IMR-90 (cell line): ENCODE measurements around the gene PADI1. TPM values are rescaled to one million over a fixed set of nuclear protein-coding genes. Genes with fewer than 3 reads are reported as not detected.
A peak's percentile ranks its signal among the peaks of the same experiment; 100 is the strongest.

Experiments used
- ATAC-seq: fragments of 200-7000 bp; cut with Tn5 transposase; 2 replicates; pipeline ENCODE4 v1.9.1; 2020; ENCODE audit warnings: low read depth, mild to moderate bottlenecking, moderate library complexity
- BruUV-seq: library from RNA; stranded (reverse); fragments of 400-500 nt; replicated peaks from 2 replicates; lab custom pipeline; 2021; lab: Mats Ljungman, UMichigan
- CTCF ChIA-PET: fragments of 300-600 bp; formaldehyde crosslinking; extraction: SDS; loops from one replicate; lab custom pipeline; 2021; ENCODE audit warnings: antibody characterized with exemption; lab: Yijun Ruan, JAX
- POLR2A ChIA-PET: fragments of 300-600 bp; sonication (Branson Sonifier 250); formaldehyde crosslinking; loops from one replicate; lab custom pipeline; 2022; ENCODE audit warnings: antibody characterized with exemption; ENCODE audit not compliant: unreplicated experiment; lab: Charles Lee
- DNase-seq: peaks from one replicate; pipeline ENCODE4 v3.0.0; 2013
- H2AFZ ChIP-seq: replicated peaks from 2 replicates; pipeline ENCODE3; 2013; ENCODE audit warnings: low read length, mild to moderate bottlenecking; ENCODE audit not compliant: poor library complexity
- H2AK5ac ChIP-seq: 2 replicates; pipeline ENCODE4 v1.6.1; 2013; ENCODE audit warnings: low read depth, low read length, inconsistent platforms
- H2AK9ac ChIP-seq: replicated peaks from 2 replicates; pipeline ENCODE3; 2013; ENCODE audit warnings: mild to moderate bottlenecking, low read depth, low read length, moderate library complexity; ENCODE audit not compliant: poor library complexity
- H2BK120ac ChIP-seq: 2 replicates; pipeline ENCODE4 v1.6.1; 2013; ENCODE audit warnings: low read depth, low read length, inconsistent platforms
- H2BK15ac ChIP-seq: 3 replicates; pipeline ENCODE4 v1.6.1; 2013; ENCODE audit warnings: low read depth, low read length, inconsistent platforms
- H2BK20ac ChIP-seq: 2 replicates; pipeline ENCODE4 v1.6.1; 2013; ENCODE audit warnings: low read depth, mild to moderate bottlenecking, inconsistent platforms, low read length, moderate library complexity
- H2BK5ac ChIP-seq: 2 replicates; pipeline ENCODE4 v1.6.1; 2013; ENCODE audit warnings: mild to moderate bottlenecking, low read depth, low read length, inconsistent platforms; ENCODE audit not compliant: poor library complexity, severe bottlenecking
- H3K14ac ChIP-seq: replicated peaks from 2 replicates; pipeline ENCODE4 v1.6.1; 2013; ENCODE audit warnings: low read depth, low read length, inconsistent platforms
- H3K18ac ChIP-seq: 2 replicates; pipeline ENCODE4 v1.6.1; 2013; ENCODE audit warnings: low read depth, low read length, control low read depth
- H3K23ac ChIP-seq: 2 replicates; pipeline ENCODE4 v1.6.1; 2013; ENCODE audit warnings: low read depth, low read length, inconsistent platforms
- H3K27ac ChIP-seq: 2 replicates; pipeline ENCODE4 v1.5.1; 2013; ENCODE audit warnings: mild to moderate bottlenecking, control low read depth, low read length; ENCODE audit not compliant: insufficient read depth
- H3K27me3 ChIP-seq: 2 replicates; pipeline ENCODE4 v1.6.1; 2013; ENCODE audit warnings: low read length; ENCODE audit not compliant: control insufficient read depth, insufficient read depth
- H3K36me3 ChIP-seq: 2 replicates; pipeline ENCODE4 v1.6.1; 2013; ENCODE audit warnings: low read length, mixed read lengths; ENCODE audit not compliant: control insufficient read depth, insufficient read depth
- H3K4ac ChIP-seq: 2 replicates; pipeline ENCODE4 v1.6.1; 2013; ENCODE audit warnings: low read depth, low read length, inconsistent platforms
- H3K4me1 ChIP-seq: 2 replicates; pipeline ENCODE4 v1.6.1; 2013; ENCODE audit warnings: low read length, mixed read lengths; ENCODE audit not compliant: control insufficient read depth, insufficient read depth
- H3K4me2 ChIP-seq: 2 replicates; pipeline ENCODE4 v1.6.1; 2013; ENCODE audit warnings: low read depth, mild to moderate bottlenecking, control low read depth, low read length, moderate library complexity
- H3K4me3 ChIP-seq: 2 replicates; pipeline ENCODE4 v1.5.1; 2013; ENCODE audit warnings: low read depth, mild to moderate bottlenecking, control low read depth, low read length, moderate library complexity; ENCODE audit not compliant: insufficient read depth
- H3K56ac ChIP-seq: 2 replicates; pipeline ENCODE4 v1.6.1; 2013; ENCODE audit warnings: low read length, inconsistent platforms; ENCODE audit not compliant: insufficient read depth; ENCODE audit errors: extremely low read depth
- H3K79me1 ChIP-seq, 2 experiments: 2 replicates each; pipeline ENCODE4 v1.6.1; 2013; ENCODE audit warnings: low read length in 2 of 2, inconsistent platforms in 1 of 2, low read depth in 1 of 2
- H3K9ac ChIP-seq: 2 replicates; pipeline ENCODE4 v1.6.1; 2013; ENCODE audit warnings: low read depth, low read length, control low read depth
- H3K9me1 ChIP-seq: 2 replicates; pipeline ENCODE4 v1.6.1; 2013; ENCODE audit warnings: low read length, inconsistent platforms; ENCODE audit not compliant: insufficient read depth
- H3K9me3 ChIP-seq: 2 replicates; pipeline ENCODE4 v1.6.1; 2013; ENCODE audit warnings: low read length; ENCODE audit not compliant: control insufficient read depth, insufficient read depth
- H4K20me1 ChIP-seq: 2 replicates; pipeline ENCODE4 v1.6.1; 2013; ENCODE audit warnings: low read length, inconsistent platforms; ENCODE audit not compliant: insufficient read depth
- H4K5ac ChIP-seq: 2 replicates; pipeline ENCODE4 v1.6.1; 2013; ENCODE audit warnings: mild to moderate bottlenecking, low read depth, low read length, control low read depth
- H4K8ac ChIP-seq, 2 experiments: 2 replicates each; pipeline ENCODE4 v1.6.1; 2013; ENCODE audit warnings: low read depth in 2 of 2, low read length in 2 of 2, control low read depth in 1 of 2, inconsistent platforms in 1 of 2
- H4K91ac ChIP-seq: 2 replicates; pipeline ENCODE4 v1.6.1; 2013; ENCODE audit warnings: low read depth, low read length, inconsistent platforms; ENCODE audit not compliant: insufficient read depth
- BHLHE40 ChIP-seq: fragments of 150-350 bp; IDR thresholded peaks from 2 replicates; pipeline ENCODE4 v1.6.1; 2016; ENCODE audit warnings: mild to moderate bottlenecking, low read depth, low read length
- CEBPB ChIP-seq: IDR thresholded peaks from 2 replicates; pipeline ENCODE4 v1.6.1; 2012; ENCODE audit warnings: low read depth, low read length, improper control_type of control experiment
- CHD1 ChIP-seq: IDR thresholded peaks from 2 replicates; pipeline ENCODE4 v1.6.1; 2012; ENCODE audit warnings: low read depth, low read length, improper control_type of control experiment
- CTCF ChIP-seq: conservative IDR thresholded peaks from 2 replicates; pipeline ENCODE4 v1.5.1; 2012; ENCODE audit warnings: mild to moderate bottlenecking, low read depth, low read length, improper control_type of control experiment
- ELK1 ChIP-seq: fragments of 150-350 bp; IDR thresholded peaks from 2 replicates; pipeline ENCODE4 v1.6.1; 2016; ENCODE audit warnings: low read depth, mild to moderate bottlenecking, low read length, moderate library complexity, borderline replicate concordance
- FOS ChIP-seq: fragments of 150-350 bp; IDR thresholded peaks from 2 replicates; pipeline ENCODE4 v1.6.1; 2016; ENCODE audit warnings: low read depth, low read length
- MAFK ChIP-seq: IDR thresholded peaks from 2 replicates; pipeline ENCODE4 v1.6.1; 2012; ENCODE audit warnings: low read depth, low read length, improper control_type of control experiment
- MAZ ChIP-seq: IDR thresholded peaks from 2 replicates; pipeline ENCODE4 v1.6.1; 2012; ENCODE audit warnings: low read depth, mild to moderate bottlenecking, low read length, improper control_type of control experiment, moderate library complexity, borderline replicate concordance
- MXI1 ChIP-seq: IDR thresholded peaks from 2 replicates; pipeline ENCODE4 v1.6.1; 2012; ENCODE audit warnings: low read depth, mild to moderate bottlenecking, low read length, moderate library complexity, borderline replicate concordance
- NFE2L2 ChIP-seq: fragments of 150-350 bp; IDR thresholded peaks from 2 replicates; pipeline ENCODE4 v1.6.1; 2016; ENCODE audit warnings: low read depth, mild to moderate bottlenecking, low read length
- POLR2A ChIP-seq: IDR thresholded peaks from 2 replicates; pipeline ENCODE4 v1.6.1; 2012; ENCODE audit warnings: mild to moderate bottlenecking, low read depth, low read length
- RAD21 ChIP-seq: IDR thresholded peaks from 2 replicates; pipeline ENCODE4 v1.6.1; 2012; ENCODE audit warnings: low read length, improper control_type of control experiment
- RCOR1 ChIP-seq: IDR thresholded peaks from 2 replicates; pipeline ENCODE4 v1.6.1; 2012; ENCODE audit warnings: mild to moderate bottlenecking, low read length, improper control_type of control experiment; ENCODE audit not compliant: insufficient replicate concordance
- RFX5 ChIP-seq: IDR thresholded peaks from 2 replicates; pipeline ENCODE4 v1.8.0; 2012; ENCODE audit warnings: low read depth, mild to moderate bottlenecking, low read length, moderate library complexity
- SMC3 ChIP-seq: fragments of 150-350 bp; IDR thresholded peaks from 2 replicates; pipeline ENCODE4 v1.6.1; 2016; ENCODE audit warnings: low read depth, mild to moderate bottlenecking, antibody characterized with exemption, low read length, moderate library complexity
- USF2 ChIP-seq: fragments of 150-350 bp; IDR thresholded peaks from 2 replicates; pipeline ENCODE4 v1.6.1; 2017; ENCODE audit warnings: mild to moderate bottlenecking, antibody characterized with exemption, low read length, low read depth
- WGBS, 2 experiments: methylation state at CpG; one replicate each; pipeline versions ENCODE4 v1.1.5 to v1.1.7; 2013; ENCODE audit warnings: missing lambda C conversion rate in 2 of 2; ENCODE audit not compliant: insufficient read length in 1 of 2; ENCODE audit errors: extremely low coverage in 2 of 2; 5-methylcytosine and 5-hydroxymethylcytosine counted together
- dilution Hi-C: fragments of 300-500 bp; cut with HindIII; formaldehyde crosslinking; loops from one replicate; pipeline ENCODE4 v1.14.3; 2018; ENCODE audit warnings: low sequenced_read_pairs; ENCODE audit not compliant: unreplicated experiment
- in situ Hi-C: fragments of 300-500 bp; cut with MboI; formaldehyde crosslinking; loops from 3 replicates; pipeline ENCODE4 v1.14.3; 2019; ENCODE audit warnings: low sequenced_read_pairs, inconsistent platforms, mixed read lengths
- intact Hi-C: fragments of 100-400 bp; cut with micrococcal nuclease; formaldehyde crosslinking; loops from 2 replicates; pipeline ENCODE4 v1.10.0; 2022
- polyA plus RNA-seq, 3 experiments: library from polyadenylated mRNA; depleted of rRNA; stranded (reverse); fragments of >200 nt; gene quantifications; 2 replicates each; pipeline ENCODE4 v1.2.3, GENCODE V29; 2012; ENCODE audit warnings: low replicate concordance in 1 of 3
- total RNA-seq: library from RNA; depleted of rRNA; stranded (reverse); fragments of >200 nt; gene quantifications from 2 replicates; pipeline ENCODE4 v1.2.3, GENCODE V29; 2012

PADI1 gene
- total and polyA plus RNA-seq, 2 of the 4 experiments (the other 2 are of a cell fraction): 0.17 TPM; not detected in 1

GRCh38 chr1:17173217-17173616 is 31.7 kb upstream of the PADI1 start:
- H2BK120ac ChIP-seq: peak overlapping the region; percentile 64
- 70% methylated on average over 2 of the region's 3 CpGs; no CpG with 5 or more reads in 1 of the 2 experiments for WGBS, 2 experiments
- H2AK9ac ChIP-seq: no peak overlapping the region
- H4K5ac ChIP-seq: no peak overlapping the region; the same call in 1 of the 2 replicates
- H2BK5ac ChIP-seq: no peak overlapping the region
- H3K27ac ChIP-seq: no peak overlapping the region
- H3K27me3 ChIP-seq: no peaks in the 10 kb centered on the region
- no peak overlapping the region for H3K23ac ChIP-seq
- peak overlapping the region; percentile 78; the same call in 1 of the 2 replicates for H3K14ac ChIP-seq
- H2BK15ac ChIP-seq: peak overlapping the region; percentile 49; the same call in 1 of the 3 replicates
- no peak overlapping the region for H2AFZ ChIP-seq
- no peak overlapping the region; a peak in 1 of 4 replicates for H4K8ac ChIP-seq
- BruUV-seq: no TSS peak
- POLR2A ChIA-PET: no interaction called here
- H3K4me1 ChIP-seq: peaks cover 15% of the 10 kb centered on the region
- no peak overlapping the region for H3K4me3 ChIP-seq
- H3K79me1 ChIP-seq: no peaks in the 10 kb centered on the region
- TF ChIP-seq MAFK (no peak), BHLHE40 (no peak), RFX5 (no peak), NFE2L2 (no peak), RAD21 (no peak), MXI1 (no peak), ELK1 (no peak), FOS (no peak), CEBPB (no peak), MAZ (no peak), USF2 (no peak), RCOR1 (no peak), SMC3 (no peak), CTCF (no peak), POLR2A (no peak), CHD1 (no peak)
- peak overlapping the region; percentile 6 for H2BK20ac ChIP-seq
- no peak for ATAC-seq
- H2AK5ac ChIP-seq: peak overlapping the region; percentile 68; the same call in 1 of the 2 replicates
- peaks cover 5% of the 10 kb centered on the region for H3K9me1 ChIP-seq
- H3K9me3 ChIP-seq: 0 out of 2 replicates have a peak, but pooled peaks cover 3% of the 10 kb centered on the region
- H4K20me1 ChIP-seq: no peaks in the 10 kb centered on the region
- dilution Hi-C loops: no loop called here
- H3K4ac ChIP-seq: peak overlapping the region; percentile 54
- no peak for DNase-seq
- no peak overlapping the region for H3K56ac ChIP-seq
- in situ Hi-C loops: no loop called here
- CTCF ChIA-PET: no interaction called here
- no peak overlapping the region for H3K4me2 ChIP-seq
- peak overlapping the region; percentile 1; the same call in 1 of the 2 replicates for H3K18ac ChIP-seq
- intact Hi-C loops: no loop called here
- no peaks in the 10 kb centered on the region for H3K36me3 ChIP-seq
- no peak overlapping the region for H3K9ac ChIP-seq
- H4K91ac ChIP-seq: peak overlapping the region; percentile 57; the same call in 1 of the 2 replicates
